ENCODE measurements around the gene C12orf56. TPM values are rescaled to one million over a fixed set of nuclear protein-coding genes. Genes with fewer than 3 reads are reported as not detected.

The C12orf56 gene
- total RNA-seq, 1 experiment from 2014 or later, result not detected

GRCh38 chr12:64431791-64432190 is 41.2 kb upstream of the C12orf56 start:
- CTCF ChIA-PET, result no interaction called here
- H3K4me3 ChIP-seq (replicated peaks in 1 of 2; ENCODE audit: low read depth in 1 of 2, low read length in 2 of 2), result no peak overlapping the region
- no peak overlapping the region for H3K4me2 ChIP-seq (ENCODE audit: low read length)
- TF ChIP-seq CEBPB (IDR thresholded peaks at IDR 0.05; ENCODE audit: low read depth), result no peak
- TF ChIP-seq EZH2 (IDR thresholded peaks at IDR 0.05), result no peak
- TF ChIP-seq JUND (IDR thresholded peaks at IDR 0.05), result no peak
- TF ChIP-seq ATF3 (IDR thresholded peaks at IDR 0.05), result no peak
- TF ChIP-seq YY1 (IDR thresholded peaks at IDR 0.05; ENCODE audit: extremely low read depth, insufficient replicate concordance, low read depth, low read length), result no peak
- TF ChIP-seq CBX3 (IDR thresholded peaks at IDR 0.05; ENCODE audit: low read depth), result no peak
- no peak for TF ChIP-seq EZH2phosphoT487 (IDR thresholded peaks at IDR 0.05; ENCODE audit: borderline replicate concordance)
- TF ChIP-seq SP1 (IDR thresholded peaks at IDR 0.05; ENCODE audit: low read depth), result no peak
- TF ChIP-seq, protein P1, sequence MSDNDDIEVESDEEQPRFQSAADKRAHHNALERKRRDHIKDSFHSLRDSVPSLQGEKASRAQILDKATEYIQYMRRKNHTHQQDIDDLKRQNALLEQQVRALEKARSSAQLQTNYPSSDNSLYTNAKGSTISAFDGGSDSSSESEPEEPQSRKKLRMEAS (IDR thresholded peaks at IDR 0.05), result no peak
- no peak for TF ChIP-seq POLR2A (IDR thresholded peaks at IDR 0.05; ENCODE audit: borderline replicate concordance, extremely low read depth, insufficient read depth, insufficient read length)
- no peak for TF ChIP-seq RAD21 (IDR thresholded peaks at IDR 0.05; ENCODE audit: low read depth)
- no peak for TF ChIP-seq TCF7L2 (IDR thresholded peaks at IDR 0.05; ENCODE audit: borderline replicate concordance, extremely low read depth, insufficient read depth, insufficient read length)
- no peak for TF ChIP-seq ELF1 (IDR thresholded peaks at IDR 0.05; ENCODE audit: borderline replicate concordance, low read depth)
- no peak for TF ChIP-seq SRF (IDR thresholded peaks at IDR 0.05; ENCODE audit: low read depth)
- TF ChIP-seq FOSL1 (IDR thresholded peaks at IDR 0.05; ENCODE audit: low read depth), result no peak
- no peak for TF ChIP-seq SIN3A (IDR thresholded peaks at IDR 0.05; ENCODE audit: low read depth)
- TF ChIP-seq, protein P2, sequence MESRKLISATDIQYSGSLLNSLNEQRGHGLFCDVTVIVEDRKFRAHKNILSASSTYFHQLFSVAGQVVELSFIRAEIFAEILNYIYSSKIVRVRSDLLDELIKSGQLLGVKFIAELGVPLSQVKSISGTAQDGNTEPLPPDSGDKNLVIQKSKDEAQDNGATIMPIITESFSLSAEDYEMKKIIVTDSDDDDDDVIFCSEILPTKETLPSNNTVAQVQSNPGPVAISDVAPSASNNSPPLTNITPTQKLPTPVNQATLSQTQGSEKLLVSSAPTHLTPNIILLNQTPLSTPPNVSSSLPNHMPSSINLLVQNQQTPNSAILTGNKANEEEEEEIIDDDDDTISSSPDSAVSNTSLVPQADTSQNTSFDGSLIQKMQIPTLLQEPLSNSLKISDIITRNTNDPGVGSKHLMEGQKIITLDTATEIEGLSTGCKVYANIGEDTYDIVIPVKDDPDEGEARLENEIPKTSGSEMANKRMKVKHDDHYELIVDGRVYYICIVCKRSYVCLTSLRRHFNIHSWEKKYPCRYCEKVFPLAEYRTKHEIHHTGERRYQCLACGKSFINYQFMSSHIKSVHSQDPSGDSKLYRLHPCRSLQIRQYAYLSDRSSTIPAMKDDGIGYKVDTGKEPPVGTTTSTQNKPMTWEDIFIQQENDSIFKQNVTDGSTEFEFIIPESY (IDR thresholded peaks at IDR 0.05; ENCODE audit: extremely low read depth, insufficient replicate concordance, low read length), result no peak
- no peak for TF ChIP-seq POLR2AphosphoS5 (IDR thresholded peaks at IDR 0.05; ENCODE audit: low read depth, low read length)
- TF ChIP-seq EGR1 (IDR thresholded peaks at IDR 0.05; ENCODE audit: low read depth), result no peak
- H3K27me3 ChIP-seq (ENCODE audit: insufficient read depth, low read length), result no peaks in the 10 kb centered on the region
- no TSS peak for BruUV-seq (replicated peaks)
- no peaks in the 10 kb centered on the region for H3K9me2 ChIP-seq (ENCODE audit: insufficient read depth)
- H3K9ac ChIP-seq (ENCODE audit: low read length), result no peak overlapping the region
- POLR2A ChIA-PET, result no interaction called here
- H3K27ac ChIP-seq (ENCODE audit: low read depth, low read length), result no peak overlapping the region
- RAD21 ChIA-PET (ENCODE audit: low non-redundant PET in 1 of 2, low total read pairs in 2 of 2, uncharacterized antibody in 2 of 2, unreplicated experiment in 2 of 2), result no interaction called here
- peaks cover 33% of the 10 kb centered on the region; the same call in 1 of the 2 replicates for H3K79me2 ChIP-seq (ENCODE audit: insufficient read depth, low read length)
- H3K4me1 ChIP-seq (ENCODE audit: control insufficient read depth in 1 of 2, insufficient read depth in 2 of 2, low read length in 2 of 2), result peaks cover 0 to 8% of the 10 kb centered on the region in 2 experiments; a peak in 1 of 4 replicates
- H3K9me3 ChIP-seq (ENCODE audit: control insufficient read depth in 1 of 2, insufficient read depth in 1 of 2, low read depth in 1 of 2, low read length in 2 of 2), result no peaks in the 10 kb centered on the region
- DNase-seq (ENCODE audit: low read depth, low spot score) (no peak), ATAC-seq (no peak)
- H4K20me1 ChIP-seq (ENCODE audit: insufficient read depth), result no peaks in the 10 kb centered on the region
- no peak overlapping the region for H2AFZ ChIP-seq (ENCODE audit: low read depth, low read length, poor library complexity, severe bottlenecking)
- H3K36me3 ChIP-seq (ENCODE audit: control insufficient read depth in 1 of 2, insufficient read depth in 2 of 2, low read length in 2 of 2), result peaks cover 65 to 68% of the 10 kb centered on the region in 2 experiments
- intact Hi-C loops (cut with micrococcal nuclease), result loop anchor here (5.0 kb wide), 1 partner anchor 266 kb away; no protein-coding TSS in a partner anchor
